Measurements from ENCODE around the gene CALY. TPM values are rescaled to one million over a fixed set of nuclear protein-coding genes. Genes with fewer than 3 reads are reported as not detected.

The CALY gene
- total RNA-seq, 2 donors from 2014 or later = not detected

GRCh38 chr10:133318494-133319127, 18.1 kb downstream of the CALY start:
- DNase-seq (ENCODE audit: low spot score) = peak; percentile 89
- intact Hi-C loops (cut with DNase I) = no loop called here

- intact Hi-C loops (cut with DNase I) = no loop called here
- DNase-seq (ENCODE audit: low spot score) = no peak
Observed at GRCh38 chr10:133316732-133317131, 20.0 kb downstream of the CALY start.

GRCh38 chr10:133316266-133316665, 20.4 kb downstream of the CALY start:
- no peak for DNase-seq (ENCODE audit: low spot score)
- intact Hi-C loops (cut with DNase I) = no loop called here

- intact Hi-C loops (cut with DNase I) = no loop called here
- DNase-seq (ENCODE audit: low spot score) = no peak
Observed at GRCh38 chr10:133315847-133316246, 20.8 kb downstream of the CALY start.

GRCh38 chr10:133314911-133315310, 21.8 kb downstream of the CALY start:
- DNase-seq (ENCODE audit: low spot score) = no peak
- intact Hi-C loops (cut with DNase I) = no loop called here

- no peak for DNase-seq (ENCODE audit: low spot score)
- intact Hi-C loops (cut with DNase I) = no loop called here
Observed at GRCh38 chr10:133313192-133313591, 23.5 kb downstream of the CALY start.

- intact Hi-C loops (cut with DNase I) = no loop called here
- DNase-seq (ENCODE audit: low spot score) = no peak
Observed at GRCh38 chr10:133312769-133313145, 23.9 kb downstream of the CALY start.

GRCh38 chr10:133312016-133312768, 24.5 kb downstream of the CALY start:
- intact Hi-C loops (cut with DNase I) = no loop called here
- no peak for DNase-seq (ENCODE audit: low spot score)

- DNase-seq (ENCODE audit: low spot score) = no peak
- intact Hi-C loops (cut with DNase I) = no loop called here
Observed at GRCh38 chr10:133311570-133311969, 25.1 kb downstream of the CALY start.

GRCh38 chr10:133310789-133311188, 25.9 kb downstream of the CALY start:
- DNase-seq (ENCODE audit: low spot score) = no peak
- intact Hi-C loops (cut with DNase I) = no loop called here

- intact Hi-C loops (cut with DNase I) = no loop called here
- no peak for DNase-seq (ENCODE audit: low spot score)
Observed at GRCh38 chr10:133310399-133310755, 26.3 kb downstream of the CALY start.

GRCh38 chr10:133309720-133310398, 26.8 kb downstream of the CALY start:
- intact Hi-C loops (cut with DNase I) = no loop called here
- DNase-seq (ENCODE audit: low spot score) = no peak

- peak; percentile 99 for DNase-seq (ENCODE audit: low spot score)
- intact Hi-C loops (cut with DNase I) = no loop called here
Observed at GRCh38 chr10:133309100-133309719, 27.5 kb downstream of the CALY start.

- intact Hi-C loops (cut with DNase I) = no loop called here
- peak; percentile 97 for DNase-seq (ENCODE audit: low spot score)
Observed at GRCh38 chr10:133308421-133309099, 28.1 kb downstream of the CALY start, which contains the start of the genes TUBGCP2 and ZNF511. TUBGCP2 (minus strand) TSS chr10:133308872; CDS start chr10:133302941, 5,931 bp downstream. ZNF511 (plus strand) TSS chr10:133308914; CDS start chr10:133308944, 30 bp downstream.

- intact Hi-C loops (cut with DNase I) = no loop called here
- DNase-seq (ENCODE audit: low spot score) = peak; percentile 89
Observed at GRCh38 chr10:133307776-133308420, 28.8 kb downstream of the CALY start.

- DNase-seq (ENCODE audit: low spot score) = no peak
- intact Hi-C loops (cut with DNase I) = no loop called here
Observed at GRCh38 chr10:133306941-133307379, 29.7 kb downstream of the CALY start.

GRCh38 chr10:133306097-133306476, 30.6 kb downstream of the CALY start:
- DNase-seq (ENCODE audit: low spot score) = no peak
- intact Hi-C loops (cut with DNase I) = no loop called here

- no peak for DNase-seq (ENCODE audit: low spot score)
- intact Hi-C loops (cut with DNase I) = no loop called here
Observed at GRCh38 chr10:133303206-133303605, 33.5 kb downstream of the CALY start.

GRCh38 chr10:133302230-133302629, 34.5 kb downstream of the CALY start:
- DNase-seq (ENCODE audit: low spot score) = no peak
- intact Hi-C loops (cut with DNase I) = no loop called here
